Stimulated activated naive CD8-positive, alpha-beta T cell treated with anti-CD3 and anti-CD28 coated beads, Interleukin-15, Interleukin-2, amounts not matched to agents 100 ng/mL and 50 ng/mL, for 24 hours (primary cell): Measurements from ENCODE around the gene TTC7B.
"Not testable (repeated sequence)": the region's sequence is repeated elsewhere in the genome, so short reads cannot be mapped to it uniquely, and the experiment has no call there.

Experiments used
- H3K27ac Mint-ChIP-seq: one replicate; pipeline ENCODE4 v1.8.0; 2021; ENCODE audit warnings: mild to moderate bottlenecking, mixed read lengths
- H3K27me3 Mint-ChIP-seq: one replicate; pipeline ENCODE4 v1.8.0; 2021; ENCODE audit warnings: mixed read lengths
- H3K36me3 Mint-ChIP-seq: one replicate; pipeline ENCODE4 v1.8.0; 2021; ENCODE audit warnings: low read depth, mixed read lengths
- H3K4me1 Mint-ChIP-seq: one replicate; pipeline ENCODE4 v1.8.0; 2021; ENCODE audit warnings: low read depth, mixed read lengths
- H3K4me3 Mint-ChIP-seq: one replicate; pipeline ENCODE4 v1.8.0; 2021; ENCODE audit warnings: mild to moderate bottlenecking, mixed read lengths
- H3K9me3 Mint-ChIP-seq: one replicate; pipeline ENCODE4 v1.8.0; 2021; ENCODE audit warnings: mixed read lengths

Gene TTC7B

GRCh38 chr14:90815822-90816662 is at the start of gene TTC7B:
Gene TTC7B, minus strand, starts transcription at chr14:90816430. Its CDS starts 135 bp downstream, at chr14:90816295.
- H3K27me3 Mint-ChIP-seq, result peaks cover 13% of the 10 kb centered on the region
- H3K4me1 Mint-ChIP-seq, result peaks cover 9% of the 10 kb centered on the region
- no peaks in the 10 kb centered on the region for H3K9me3 Mint-ChIP-seq
- no peaks in the 10 kb centered on the region for H3K36me3 Mint-ChIP-seq
- H3K27ac Mint-ChIP-seq, result no peak within 1 kb of the TSS
- peak within 1 kb of the TSS; percentile 78 for H3K4me3 Mint-ChIP-seq

GRCh38 chr14:90864741-90865140 is 48.5 kb upstream of the TTC7B start:
- Mint-ChIP-seq H3K4me1 (no peaks in the 10 kb centered on the region), H3K4me3 (no peak overlapping the region), H3K27ac (no peak overlapping the region), H3K36me3 (peaks cover 22% of the 10 kb centered on the region), H3K9me3 (no peaks in the 10 kb centered on the region), H3K27me3 (no peaks in the 10 kb centered on the region)

GRCh38 chr14:90858511-90858910 is 42.3 kb upstream of the TTC7B start:
- H3K27ac Mint-ChIP-seq, result no peak overlapping the region
- H3K9me3 Mint-ChIP-seq, result no peaks in the 10 kb centered on the region
- no peak overlapping the region for H3K4me3 Mint-ChIP-seq
- peaks cover 8% of the 10 kb centered on the region for H3K36me3 Mint-ChIP-seq
- H3K4me1 Mint-ChIP-seq, result no peaks in the 10 kb centered on the region
- no peaks in the 10 kb centered on the region for H3K27me3 Mint-ChIP-seq

GRCh38 chr14:90857866-90858265 is 41.6 kb upstream of the TTC7B start:
- Mint-ChIP-seq H3K36me3 (peaks cover 8% of the 10 kb centered on the region), H3K4me1 (no peaks in the 10 kb centered on the region), H3K4me3 (no peak overlapping the region), H3K27ac (no peak overlapping the region), H3K9me3 (no peaks in the 10 kb centered on the region), H3K27me3 (no peaks in the 10 kb centered on the region)

- not testable (repeated sequence) for H3K27me3 Mint-ChIP-seq, H3K27ac Mint-ChIP-seq, H3K9me3 Mint-ChIP-seq
Measured at GRCh38 chr14:90856115-90856514, 39.9 kb upstream of the TTC7B start.

GRCh38 chr14:90853116-90853515 is 36.9 kb upstream of the TTC7B start:
- H3K27me3 Mint-ChIP-seq, result no peaks in the 10 kb centered on the region
- no peak overlapping the region for H3K4me3 Mint-ChIP-seq
- H3K27ac Mint-ChIP-seq, result no peak overlapping the region
- no peaks in the 10 kb centered on the region for H3K36me3 Mint-ChIP-seq
- no peaks in the 10 kb centered on the region for H3K9me3 Mint-ChIP-seq
- no peaks in the 10 kb centered on the region for H3K4me1 Mint-ChIP-seq

More at GRCh38 chr14:90856115-90856514, 39.9 kb upstream of the TTC7B start:
- not testable (repeated sequence) for H3K36me3 Mint-ChIP-seq, H3K4me1 Mint-ChIP-seq, H3K4me3 Mint-ChIP-seq

GRCh38 chr14:90851327-90852036 is 35.3 kb upstream of the TTC7B start:
- Mint-ChIP-seq H3K27ac (no peak overlapping the region), H3K4me1 (no peaks in the 10 kb centered on the region), H3K4me3 (no peak overlapping the region), H3K27me3 (no peaks in the 10 kb centered on the region), H3K9me3 (no peaks in the 10 kb centered on the region), H3K36me3 (no peaks in the 10 kb centered on the region)

GRCh38 chr14:90850487-90850886 is 34.3 kb upstream of the TTC7B start:
- Mint-ChIP-seq H3K4me3 (no peak overlapping the region), H3K4me1 (no peaks in the 10 kb centered on the region), H3K9me3 (no peaks in the 10 kb centered on the region), H3K36me3 (no peaks in the 10 kb centered on the region), H3K27me3 (no peaks in the 10 kb centered on the region), H3K27ac (no peak overlapping the region)

- Mint-ChIP-seq H3K4me1 (no peaks in the 10 kb centered on the region), H3K9me3 (no peaks in the 10 kb centered on the region), H3K27ac (no peak overlapping the region), H3K36me3 (no peaks in the 10 kb centered on the region), H3K27me3 (no peaks in the 10 kb centered on the region), H3K4me3 (no peak overlapping the region)
Measured at GRCh38 chr14:90849787-90850444, 33.7 kb upstream of the TTC7B start.

GRCh38 chr14:90848944-90849731 is 32.9 kb upstream of the TTC7B start:
- H3K4me3 Mint-ChIP-seq, result no peak overlapping the region
- H3K27me3 Mint-ChIP-seq, result no peaks in the 10 kb centered on the region
- H3K27ac Mint-ChIP-seq, result no peak overlapping the region
- no peaks in the 10 kb centered on the region for H3K36me3 Mint-ChIP-seq
- H3K4me1 Mint-ChIP-seq, result no peaks in the 10 kb centered on the region
- no peaks in the 10 kb centered on the region for H3K9me3 Mint-ChIP-seq

- no peak overlapping the region for H3K4me3 Mint-ChIP-seq
- H3K36me3 Mint-ChIP-seq, result no peaks in the 10 kb centered on the region
- H3K4me1 Mint-ChIP-seq, result no peaks in the 10 kb centered on the region
- no peaks in the 10 kb centered on the region for H3K27me3 Mint-ChIP-seq
- H3K9me3 Mint-ChIP-seq, result no peaks in the 10 kb centered on the region
- H3K27ac Mint-ChIP-seq, result no peak overlapping the region
Measured at GRCh38 chr14:90846511-90846910, 30.3 kb upstream of the TTC7B start.

GRCh38 chr14:90844321-90844720 is 28.1 kb upstream of the TTC7B start:
- no peaks in the 10 kb centered on the region for H3K36me3 Mint-ChIP-seq
- no peaks in the 10 kb centered on the region for H3K4me1 Mint-ChIP-seq
- H3K4me3 Mint-ChIP-seq, result no peak overlapping the region
- no peaks in the 10 kb centered on the region for H3K9me3 Mint-ChIP-seq
- H3K27me3 Mint-ChIP-seq, result no peaks in the 10 kb centered on the region
- H3K27ac Mint-ChIP-seq, result no peak overlapping the region

GRCh38 chr14:90842726-90843125 is 26.5 kb upstream of the TTC7B start:
- Mint-ChIP-seq H3K9me3 (no peaks in the 10 kb centered on the region), H3K27me3 (no peaks in the 10 kb centered on the region), H3K27ac (peak overlapping the region; percentile 24), H3K36me3 (no peaks in the 10 kb centered on the region), H3K4me3 (no peak overlapping the region), H3K4me1 (no peaks in the 10 kb centered on the region)

GRCh38 chr14:90840667-90841066 is 24.4 kb upstream of the TTC7B start:
- H3K9me3 Mint-ChIP-seq, H3K27me3 Mint-ChIP-seq, H3K4me1 Mint-ChIP-seq, H3K36me3 Mint-ChIP-seq, H3K27ac Mint-ChIP-seq, H3K4me3 Mint-ChIP-seq: not testable (repeated sequence)
